Caki2 (cell line): ENCODE data around the gene ZFYVE19. TPM values are rescaled to one million over a fixed set of nuclear protein-coding genes. Genes with fewer than 3 reads are reported as not detected.
A peak's percentile ranks its signal among the peaks of the same experiment; 100 is the strongest.
"Not testable (repeated sequence)": the region's sequence is repeated elsewhere in the genome, so short reads cannot be mapped to it uniquely, and the experiment has no call there.

Experiments
- DNase-seq: peaks from one replicate; pipeline ENCODE4 v3.0.0-alpha.2; 2015; ENCODE audit warnings: low read depth
- in situ Hi-C: cut with HindIII; loops from 2 replicates; pipeline ENCODE4 v1.10.0; 2016; ENCODE audit warnings: low sequenced_read_pairs, low pct_unique_long_range_greater_than_20kb, mixed read lengths
- total RNA-seq: library from RNA; depleted of rRNA; stranded (reverse); fragments of >200 nt; shearing (Covaris generic); gene quantifications from 2 replicates; pipeline ENCODE4 v1.2.3, GENCODE V29; 2014; ENCODE audit warnings: low replicate concordance; rRNA removed

The ZFYVE19 gene
- total RNA-seq, 1 experiment from 2014 or later, result 100 TPM

- peak; percentile 65 for DNase-seq
- in situ Hi-C loops, result no loop called here
Observed at GRCh38 chr15:40859206-40859851, 52.4 kb downstream of the ZFYVE19 start.

GRCh38 chr15:40861147-40861546 lies 54.3 kb downstream of the ZFYVE19 start:
- DNase-seq, in situ Hi-C loops: not testable (repeated sequence)

- DNase-seq, result no peak
- in situ Hi-C loops, result no loop called here
Observed at GRCh38 chr15:40863660-40864270, 56.9 kb downstream of the ZFYVE19 start.

Other genes starting within 250 kb of the ZFYVE19 start
- gene CCDC32, start 242.0 kb upstream of the ZFYVE19 start, total RNA-seq, result 31.4 and 33.7 TPM in 2 replicates
- gene RPUSD2, start 237.8 kb upstream of the ZFYVE19 start, total RNA-seq, result 16.1 and 20.3 TPM in 2 replicates
- 9.9 and 19.8 TPM in 2 replicates for gene KNL1, start 212.8 kb upstream of the ZFYVE19 start, total RNA-seq
- 22.3 and 34.0 TPM in 2 replicates for gene RAD51, start 111.9 kb upstream of the ZFYVE19 start, total RNA-seq
- gene RMDN3, start 51.8 kb upstream of the ZFYVE19 start, total RNA-seq, result 27.7 and 29.0 TPM in 2 replicates
- 73.4 and 105 TPM in 2 replicates for gene GCHFR, start 43.0 kb upstream of the ZFYVE19 start, total RNA-seq
- gene C15orf62, start 37.1 kb upstream of the ZFYVE19 start, total RNA-seq, result 0.27 and 0.64 TPM in 2 replicates
- gene DNAJC17, start 384 bp downstream of the ZFYVE19 start, total RNA-seq, result 51.3 and 103 TPM in 2 replicates
- gene PPP1R14D, start 21.6 kb downstream of the ZFYVE19 start, total RNA-seq, result not detected in 2 replicates
- 19.5 and 29.7 TPM in 2 replicates for gene SPINT1, start 37.0 kb downstream of the ZFYVE19 start, total RNA-seq
- 0.23 and 0.51 TPM in 2 replicates for gene RHOV, start 67.1 kb downstream of the ZFYVE19 start, total RNA-seq
- gene VPS18, start 87.4 kb downstream of the ZFYVE19 start, total RNA-seq, result 20.5 and 23.9 TPM in 2 replicates
- 0.07 TPM in 1 of 2 replicates, not detected in the other for gene DLL4, start 122.3 kb downstream of the ZFYVE19 start, total RNA-seq
- gene CHAC1, start 146.4 kb downstream of the ZFYVE19 start, total RNA-seq, result 11.9 and 12.7 TPM in 2 replicates